Raji (cell line): ENCODE measurements around the gene SLC16A14.

Source experiments
- POLR2A ChIP-seq: IDR thresholded peaks from 2 replicates; pipeline ENCODE4 v1.6.1; 2011; ENCODE audit warnings: low read depth, low read length, control low read depth; ENCODE audit not compliant: insufficient read depth

The SLC16A14 gene

DNA sequence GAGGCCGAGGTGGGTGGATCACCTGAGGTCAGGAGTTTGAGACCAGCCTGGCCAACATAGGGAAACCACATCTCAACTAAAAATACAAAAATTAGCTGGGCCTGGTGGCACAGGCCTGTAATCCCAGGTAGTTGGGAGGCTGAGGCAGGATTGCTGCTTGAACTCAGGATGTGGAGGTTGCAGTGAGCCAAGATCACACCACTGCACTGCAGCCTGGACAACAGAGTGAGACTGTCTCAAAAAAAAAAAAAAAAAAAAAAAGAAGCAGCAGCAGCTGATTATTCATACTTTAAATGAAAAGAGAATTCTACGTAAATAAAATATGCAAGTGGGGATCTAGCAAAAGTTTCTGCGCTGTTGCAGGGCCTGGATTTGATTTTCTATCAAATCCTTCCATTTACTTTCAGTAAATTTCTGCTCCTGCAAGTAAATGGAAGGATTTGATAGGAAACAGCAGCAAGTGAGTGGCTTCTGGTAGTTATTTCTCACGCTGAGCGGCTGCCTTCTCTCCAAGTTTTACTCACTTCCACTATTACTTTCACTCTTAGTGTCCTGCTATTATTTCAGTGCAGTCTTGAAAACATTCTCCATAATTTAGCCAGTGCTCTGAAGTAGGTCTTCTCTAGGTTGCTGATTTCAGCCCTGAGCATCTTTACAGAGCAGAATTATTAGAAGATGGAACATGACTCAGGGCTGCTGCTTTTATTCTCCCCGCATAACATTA lies 68.4 kb downstream of the SLC16A14 start:
- no peak for TF ChIP-seq POLR2A

GRCh38 chr2:229997565-229997964 lies 71.2 kb downstream of the SLC16A14 start:
- TF ChIP-seq POLR2A = no peak

- no peak for TF ChIP-seq POLR2A
Observed at GRCh38 chr2:229996320-229996719, 72.4 kb downstream of the SLC16A14 start.

DNA sequence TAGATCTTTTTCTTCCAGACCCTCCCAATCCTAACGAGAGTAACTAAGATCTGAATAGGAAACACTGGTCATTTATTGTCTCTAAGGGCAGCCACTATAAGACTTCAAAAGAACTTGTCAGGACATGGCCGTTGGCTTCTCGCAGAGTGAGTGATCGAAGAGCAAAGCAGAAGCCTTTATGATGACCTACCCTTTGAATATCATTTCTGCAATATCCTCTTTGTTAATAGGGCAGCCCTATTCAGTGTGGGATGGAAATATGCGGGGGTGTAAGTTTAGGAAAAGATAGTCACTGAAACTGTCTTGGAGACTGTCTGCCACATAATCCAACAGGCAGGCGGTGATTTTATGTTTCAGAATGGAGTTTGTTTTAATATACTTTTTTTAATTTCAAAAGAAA lies 75.5 kb downstream of the SLC16A14 start:
- TF ChIP-seq POLR2A = no peak
